Sigmoid colon (tissue), 4 donors: ENCODE measurements around the gene MEGF11.

Experiments
- CTCF ChIP-seq, 4 experiments: fragments of 450-650 bp in 3 of 4; fragments of 200-600 bp in 1 of 4; IDR thresholded peaks; one replicate each; pipeline ENCODE4 v1.5.1; 2016 to 2019; ENCODE audit warnings: antibody characterized with exemption in 4 of 4, mild to moderate bottlenecking in 3 of 4, moderate library complexity in 2 of 4
- POLR2AphosphoS5 ChIP-seq, 4 donors: sonication (generic); formaldehyde crosslinking; IDR thresholded peaks; one replicate each; pipeline ENCODE4 v1.6.1; 2017; ENCODE audit warnings: antibody characterized with exemption in 4 of 4

- TF ChIP-seq CTCF (IDR thresholded peaks at IDR 0.05) = no peak
- TF ChIP-seq POLR2AphosphoS5 (IDR thresholded peaks at IDR 0.05) = no peak
Observed at GRCh38 chr15:66195621-66196230, 57.8 kb downstream of the MEGF11 start.
